ENCODE results near the gene ARHGDIG. TPM values are rescaled to one million over a fixed set of nuclear protein-coding genes. Genes with fewer than 3 reads are reported as not detected.

The ARHGDIG gene
- total RNA-seq, 4 donors from 2014 or later: 1.4 to 3.5 (median 1.8) TPM; not detected in 1

GRCh38 chr16:272633-273546 is 7.5 kb upstream of the ARHGDIG start:
- no peak for ATAC-seq
- in situ Hi-C loops (cut with MboI; ENCODE audit: low sequenced_read_pairs in 4 of 4): no loop called here

GRCh38 chr16:273547-274421 is 6.6 kb upstream of the ARHGDIG start:
- Histone ChIP-seq H3K4me1 (peaks cover 0 to 12% of the 10 kb centered on the region in 2 donors), H3K4me3 (no peak overlapping the region), H3K27ac (no peak overlapping the region), H3K9me3 (no peaks in the 10 kb centered on the region), H3K36me3 (no peaks in the 10 kb centered on the region), H3K27me3 (peaks cover 10 to 21% (median 18%) of the 10 kb centered on the region in 3 donors)
- intact Hi-C loops (cut with DNase I; ENCODE audit: low total_unique reads) (no loop called here), in situ Hi-C loops (cut with MboI; ENCODE audit: low sequenced_read_pairs in 4 of 4) (no loop called here)
- TF ChIP-seq POLR2A (IDR thresholded peaks at IDR 0.05): no peak
- TF ChIP-seq CTCF (IDR thresholded peaks at IDR 0.05 in 4 of 5, conservative IDR thresholded peaks at IDR 0.05 in 1 of 5): no peak
- ATAC-seq: no peak
- DNase-seq: no peak

More at GRCh38 chr16:272633-273546, 7.5 kb upstream of the ARHGDIG start:
- DNase-seq: no peak
- TF ChIP-seq CTCF (IDR thresholded peaks at IDR 0.05 in 4 of 5, conservative IDR thresholded peaks at IDR 0.05 in 1 of 5): no peak
- no peak for TF ChIP-seq POLR2A (IDR thresholded peaks at IDR 0.05)
- Histone ChIP-seq H3K9me3 (no peaks in the 10 kb centered on the region), H3K4me3 (no peak overlapping the region), H3K4me1 (peaks cover 0 to 12% of the 10 kb centered on the region in 2 donors), H3K36me3 (no peaks in the 10 kb centered on the region), H3K27me3 (peaks cover 10 to 21% (median 18%) of the 10 kb centered on the region in 3 donors), H3K27ac (no peak overlapping the region)
- intact Hi-C loops (cut with DNase I; ENCODE audit: low total_unique reads): no loop called here

GRCh38 chr16:275041-275641 is 5.2 kb upstream of the ARHGDIG start:
- in situ Hi-C loops (cut with MboI; ENCODE audit: low sequenced_read_pairs in 4 of 4): no loop called here
- H3K9me3 ChIP-seq: no peaks in the 10 kb centered on the region
- TF ChIP-seq CTCF (IDR thresholded peaks at IDR 0.05 in 4 of 5, conservative IDR thresholded peaks at IDR 0.05 in 1 of 5) (no peak), POLR2A (IDR thresholded peaks at IDR 0.05) (no peak)
- H3K4me1 ChIP-seq: peaks cover 0 to 12% of the 10 kb centered on the region in 2 donors
- no peak overlapping the region for H3K27ac ChIP-seq
- peak overlapping the region; percentile 43 to 55 (median 48) for H3K4me3 ChIP-seq
- H3K36me3 ChIP-seq: no peaks in the 10 kb centered on the region
- no peak for DNase-seq
- ATAC-seq: no peak
- peaks cover 10 to 21% (median 18%) of the 10 kb centered on the region in 3 donors for H3K27me3 ChIP-seq
- intact Hi-C loops (cut with DNase I; ENCODE audit: low total_unique reads): no loop called here

GRCh38 chr16:275786-276232 is 4.6 kb upstream of the ARHGDIG start, which contains the start of gene RGS11:
TSS of gene RGS11 (minus strand) at chr16:275944. CDS start at chr16:275911, 33 bp downstream.
- Histone ChIP-seq H3K4me3 (peak within 1 kb of the TSS; percentile 43 to 55 (median 48)), H3K27ac (no peak within 1 kb of the TSS), H3K4me1 (peaks cover under 1 to 14% of the 10 kb centered on the region in 2 donors), H3K27me3 (peaks cover 10 to 24% (median 20%) of the 10 kb centered on the region in 3 donors), H3K9me3 (no peaks in the 10 kb centered on the region), H3K36me3 (no peaks in the 10 kb centered on the region)
- DNase-seq (no peak), ATAC-seq (no peak)
- in situ Hi-C loops (cut with MboI; ENCODE audit: low sequenced_read_pairs in 4 of 4) (no loop called here), intact Hi-C loops (cut with DNase I; ENCODE audit: low total_unique reads) (no loop called here)
- TF ChIP-seq POLR2A (IDR thresholded peaks at IDR 0.05): no peak
- no peak for TF ChIP-seq CTCF (IDR thresholded peaks at IDR 0.05 in 4 of 5, conservative IDR thresholded peaks at IDR 0.05 in 1 of 5)

Measured in gastrocnemius medialis (tissue), 4 donors.